Heart right ventricle (tissue), 16 donors: Measurements from ENCODE around the gene PTPRN2. TPM values are rescaled to one million over a fixed set of nuclear protein-coding genes. Genes with fewer than 3 reads are reported as not detected.

Experiments
- ATAC-seq, 8 donors: fragments of 200-7000 bp; cut with Tn5 transposase; one replicate each; pipeline ENCODE4 v1.9.1; 2020; ENCODE audit warnings: mild to moderate bottlenecking in 8 of 8, moderate library complexity in 8 of 8, moderate number of reproducible peaks in 1 of 8
- DNase-seq, 2 donors: peaks; one replicate each; pipeline ENCODE4 v3.0.0-alpha.2; 2020
- H3K27ac ChIP-seq, 10 donors: fragments of 200-600 bp; sonication (generic) in 2 of 10; one replicate each; pipeline versions ENCODE4 v1.5.0 to v1.8.0; 2020 to 2022; ENCODE audit warnings: mild to moderate bottlenecking in 3 of 10
- H3K27me3 ChIP-seq, 7 donors: fragments of 200-600 bp; one replicate each; pipeline ENCODE4 v1.8.0; 2021 to 2022; ENCODE audit warnings: mild to moderate bottlenecking in 2 of 7
- H3K36me3 ChIP-seq, 9 donors: fragments of 200-600 bp; sonication (generic) in 1 of 9; one replicate each; pipeline versions ENCODE4 v1.5.0 to v1.8.0; 2020 to 2022; ENCODE audit warnings: mild to moderate bottlenecking in 2 of 9
- H3K4me1 ChIP-seq, 9 donors: fragments of 200-600 bp; sonication (generic) in 1 of 9; one replicate each; pipeline versions ENCODE4 v1.5.0 to v1.8.0; 2020 to 2022; ENCODE audit warnings: mild to moderate bottlenecking in 4 of 9
- H3K4me3 ChIP-seq, 10 donors: fragments of 200-600 bp; sonication (generic) in 2 of 10; one replicate each; pipeline versions ENCODE4 v1.5.0 to v1.8.0; 2020 to 2022; ENCODE audit warnings: mild to moderate bottlenecking in 7 of 10, moderate library complexity in 2 of 10
- H3K9me3 ChIP-seq, 11 donors: fragments of 200-600 bp in 10 of 11; sonication (generic) in 2 of 11; one replicate each; pipeline versions ENCODE4 v1.5.0 to v1.8.0; 2013 to 2022; ENCODE audit warnings: mild to moderate bottlenecking in 2 of 11, control low read depth in 1 of 11, moderate library complexity in 1 of 11
- CTCF ChIP-seq, 9 donors: fragments of 200-600 bp; sonication (generic) in 2 of 9; IDR thresholded peaks; one replicate each; pipeline versions ENCODE4 v1.5.0 to v1.8.0; 2021 to 2022; ENCODE audit warnings: antibody characterized with exemption in 9 of 9, mild to moderate bottlenecking in 5 of 9, moderate library complexity in 1 of 9
- WGBS, 2 donors: extraction: QIAGEN DNeasy Blood & Tissue Kit; methylation state at CpG; one replicate each; pipeline ENCODE4 v1.1.7; 2013; ENCODE audit warnings: inconsistent platforms in 1 of 2; 5-methylcytosine and 5-hydroxymethylcytosine counted together
- intact Hi-C, 10 donors: fragments of 100-400 bp; cut with DNase I; formaldehyde crosslinking; loops; one replicate each; pipeline versions ENCODE4 v1.11.1 to v1.14.2; 2022
- polyA plus RNA-seq, 2 donors: library from polyadenylated mRNA; stranded (reverse); fragments of 200-250 nt; gene quantifications; one replicate each; pipeline ENCODE4 v1.2.3, GENCODE V29; 2013
- total RNA-seq, 10 donors: library from RNA; stranded (reverse); fragmentation: NEBNext Ultra II Directional in 3 of 10; extraction: Animal tissue kit (Norgen Biotek cat#: 25700) in 3 of 10; gene quantifications; one replicate each; pipeline versions ENCODE4 v1.2.1 to v1.2.4, GENCODE V29; 2021 to 2023
- donor health status: Arrhythmogenic right ventricular cardiomyopathy.
- donor health status: ischemic (EF 13 %, LVEDD 7.1; RV severe dilation, severe dysfunction).
- donor health status: healthy with polysubstance abuse.
- donor health status: DM: no; HTN: yes; CAD: no.
- donor health status: DM: no; HTN: no; CAD: no.
- donor health status: ischemic (EF 25% LVEDD 6.9; RV normal size, moderate dysfunction).
- donor health status: ischemic (EF 25% LVEDD 5.7; RV mildly dilated, moderate dysfunction).
- donor health status: healthy.
- donor health status: DM: yes; HTN: yes; CAD: no.
- donor health status: Ischemic cardiomyopathy.
- donor health status: ischemic (EF 35%, LVEDD 5.7; RV mildly dilated, moderate dysfunction).
- donor health status: nonischemic (EF 11% LVEDD 7.7; RV severe dilation, severe dysfunction).
- donor health status: DM: yes; HTN: yes; CAD: no.
- donor health status: PGD.
- donor health status: ischemic (EF 29% LVEDD 5.4; RV normal size, mild dysfunction).
- donor health status: nonischemic (EF 23%, LVEDD 6.1; RV moderate dilation, normal function).

PTPRN2 gene
- total and polyA plus RNA-seq, 12 donors = 0.82 to 1.8 (median 1.3) TPM

GRCh38 chr7:158533386-158534133 lies 54.1 kb downstream of the PTPRN2 start:
- intact Hi-C loops = no loop called here

GRCh38 chr7:158532093-158532627 lies 55.5 kb downstream of the PTPRN2 start:
- no peaks in the 10 kb centered on the region for H3K36me3 ChIP-seq
- H3K9me3 ChIP-seq = no peaks in the 10 kb centered on the region
- intact Hi-C loops = no loop called here
- H3K27ac ChIP-seq = no peak overlapping the region
- H3K4me1 ChIP-seq = peaks cover 0 to under 1% (median 0%) of the 10 kb centered on the region in 9 donors
- H3K27me3 ChIP-seq = peaks cover 0 to 30% (median 15%) of the 10 kb centered on the region in 7 donors
- 59 to 61% methylated on average over 17 of the region's 17 CpGs for WGBS, 2 donors
- ATAC-seq (no peak), DNase-seq (no peak)
- TF ChIP-seq CTCF (IDR thresholded peaks at IDR 0.05) = no peak
- H3K4me3 ChIP-seq = no peak overlapping the region

More at GRCh38 chr7:158533386-158534133, 54.1 kb downstream of the PTPRN2 start:
- peaks cover 0 to 5% (median 0%) of the 10 kb centered on the region in 9 donors for H3K4me1 ChIP-seq
- ATAC-seq (no peak), DNase-seq (no peak)
- H3K9me3 ChIP-seq = no peaks in the 10 kb centered on the region
- no peak overlapping the region for H3K27ac ChIP-seq
- H3K4me3 ChIP-seq = no peak overlapping the region
- no peak for TF ChIP-seq CTCF (IDR thresholded peaks at IDR 0.05)
- H3K36me3 ChIP-seq = no peaks in the 10 kb centered on the region
- WGBS, 2 donors = 89 to 91% methylated on average over 26 of the region's 26 CpGs
- H3K27me3 ChIP-seq = peaks cover 0 to 22% (median 10%) of the 10 kb centered on the region in 7 donors

DNA sequence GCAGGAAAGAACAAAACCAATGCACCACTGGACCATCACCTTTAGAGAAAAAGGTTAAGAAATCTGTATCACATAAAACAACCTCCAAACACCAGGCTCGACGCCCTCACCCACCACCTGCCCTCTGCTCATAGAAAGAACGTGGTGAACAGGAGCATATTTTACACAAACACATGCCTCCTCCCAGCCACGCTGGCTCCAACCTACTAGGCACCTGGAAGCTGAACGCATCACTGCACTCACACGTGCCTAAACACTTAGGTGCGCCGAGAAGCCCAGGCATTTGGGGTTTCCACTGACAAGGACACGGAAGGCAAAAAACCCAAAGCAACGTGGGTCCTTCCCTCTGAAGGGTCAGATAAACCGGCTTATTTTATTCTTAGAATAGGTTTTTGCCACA lies 56.0 kb downstream of the PTPRN2 start:
- no peak for TF ChIP-seq CTCF (IDR thresholded peaks at IDR 0.05)
- intact Hi-C loops = no loop called here
- Histone ChIP-seq H3K27me3 (peaks cover 0 to 33% (median 15%) of the 10 kb centered on the region in 7 donors), H3K9me3 (no peaks in the 10 kb centered on the region), H3K4me3 (no peak overlapping the region), H3K27ac (no peak overlapping the region), H3K4me1 (no peaks in the 10 kb centered on the region), H3K36me3 (no peaks in the 10 kb centered on the region)
- no peak for DNase-seq
- no peak for ATAC-seq
- 83% methylated on average over 11 of the region's 11 CpGs for WGBS, 2 donors

- DNase-seq (no peak), ATAC-seq (no peak)
- intact Hi-C loops = no loop called here
- Histone ChIP-seq H3K4me3 (no peak overlapping the region), H3K9me3 (no peaks in the 10 kb centered on the region), H3K27me3 (peaks cover 0 to 40% (median 16%) of the 10 kb centered on the region in 7 donors), H3K27ac (no peak overlapping the region), H3K36me3 (no peaks in the 10 kb centered on the region), H3K4me1 (no peaks in the 10 kb centered on the region)
- 78 to 80% methylated on average over 24 of the region's 24 CpGs for WGBS, 2 donors
- TF ChIP-seq CTCF (IDR thresholded peaks at IDR 0.05) = no peak
Observed at GRCh38 chr7:158530800-158531609, 56.6 kb downstream of the PTPRN2 start.
